HPDE6-E6E7 (cell line): Measurements from ENCODE around the gene GRM8.

Experiments
- DNase-seq: peaks from one replicate; pipeline ENCODE4 v3.0.0; 2011; ENCODE audit warnings: missing footprints; ENCODE audit errors: extremely low spot score

Gene GRM8

DNA sequence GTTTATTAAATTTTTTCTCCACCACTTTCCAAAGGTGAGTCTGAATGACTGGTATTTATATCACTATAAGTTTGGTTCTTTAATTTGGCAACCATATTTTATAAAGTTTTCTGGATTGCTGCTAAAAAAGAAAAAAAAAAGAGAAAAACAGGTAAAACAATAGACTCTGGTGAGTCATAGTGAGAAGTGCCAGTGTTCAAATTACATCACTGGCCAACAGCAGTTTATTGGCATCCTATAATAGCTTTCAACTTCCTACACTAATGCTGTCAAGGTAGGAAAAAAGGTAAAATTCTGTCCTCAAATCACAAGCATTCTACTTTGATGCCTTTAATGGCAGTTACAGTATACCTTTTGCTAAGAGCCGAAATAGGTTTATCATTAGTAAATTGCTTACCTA, 808.8 kb downstream of the GRM8 start:
- peak; percentile 29 for DNase-seq

GRCh38 chr7:126442908-126443307, 809.8 kb downstream of the GRM8 start:
- DNase-seq = no peak

- no peak for DNase-seq
These were observed 811.0 kb downstream of the GRM8 start for GRCh38 chr7:126441745-126442144.

- DNase-seq = no peak
These were observed 812.2 kb downstream of the GRM8 start for GRCh38 chr7:126440542-126440941.

- no peak for DNase-seq
These were observed 816.4 kb downstream of the GRM8 start for GRCh38 chr7:126436213-126436868.

DNA sequence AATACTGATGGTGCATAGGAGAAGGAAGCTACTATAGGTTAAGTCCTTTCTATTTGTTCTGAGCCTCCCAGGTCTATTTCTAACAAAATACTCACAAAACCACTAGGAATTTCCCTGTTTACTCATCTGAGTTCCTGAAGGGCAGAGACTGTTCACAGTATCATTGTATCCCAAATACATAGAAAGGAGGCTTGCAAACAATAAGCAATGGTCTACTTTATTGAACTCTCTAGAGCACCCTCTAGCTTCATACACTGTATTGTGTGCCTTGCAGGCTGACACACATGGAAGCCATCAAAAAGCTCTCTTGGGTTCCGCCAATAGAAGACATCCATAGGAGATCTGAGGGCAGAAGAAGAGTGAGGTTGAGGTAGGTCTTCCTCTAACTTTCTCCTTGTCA, 826.1 kb downstream of the GRM8 start:
- no peak for DNase-seq

DNA sequence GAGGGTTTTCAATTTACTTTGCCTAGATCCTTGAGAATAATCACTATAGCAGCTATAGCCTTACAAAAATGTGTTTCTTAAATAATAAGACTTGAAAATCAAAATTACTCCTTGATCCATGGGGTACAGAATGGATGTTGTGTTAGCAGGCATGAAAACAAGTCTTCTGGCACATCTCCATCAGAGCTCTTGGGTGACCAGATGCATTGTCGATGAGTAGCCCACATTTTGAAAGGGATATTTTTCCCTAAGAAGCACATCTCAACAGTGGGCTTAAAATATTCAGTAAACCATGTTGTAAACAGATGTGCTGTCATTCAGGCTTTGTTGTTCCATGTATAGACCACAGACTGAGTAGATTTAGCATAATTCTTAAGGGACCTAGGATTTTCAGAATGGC, 827.8 kb downstream of the GRM8 start:
- no peak for DNase-seq

GRCh38 chr7:126419047-126419446, 833.7 kb downstream of the GRM8 start:
- DNase-seq = no peak

- no peak for DNase-seq
These were observed 840.8 kb downstream of the GRM8 start for GRCh38 chr7:126411821-126412383.

DNA sequence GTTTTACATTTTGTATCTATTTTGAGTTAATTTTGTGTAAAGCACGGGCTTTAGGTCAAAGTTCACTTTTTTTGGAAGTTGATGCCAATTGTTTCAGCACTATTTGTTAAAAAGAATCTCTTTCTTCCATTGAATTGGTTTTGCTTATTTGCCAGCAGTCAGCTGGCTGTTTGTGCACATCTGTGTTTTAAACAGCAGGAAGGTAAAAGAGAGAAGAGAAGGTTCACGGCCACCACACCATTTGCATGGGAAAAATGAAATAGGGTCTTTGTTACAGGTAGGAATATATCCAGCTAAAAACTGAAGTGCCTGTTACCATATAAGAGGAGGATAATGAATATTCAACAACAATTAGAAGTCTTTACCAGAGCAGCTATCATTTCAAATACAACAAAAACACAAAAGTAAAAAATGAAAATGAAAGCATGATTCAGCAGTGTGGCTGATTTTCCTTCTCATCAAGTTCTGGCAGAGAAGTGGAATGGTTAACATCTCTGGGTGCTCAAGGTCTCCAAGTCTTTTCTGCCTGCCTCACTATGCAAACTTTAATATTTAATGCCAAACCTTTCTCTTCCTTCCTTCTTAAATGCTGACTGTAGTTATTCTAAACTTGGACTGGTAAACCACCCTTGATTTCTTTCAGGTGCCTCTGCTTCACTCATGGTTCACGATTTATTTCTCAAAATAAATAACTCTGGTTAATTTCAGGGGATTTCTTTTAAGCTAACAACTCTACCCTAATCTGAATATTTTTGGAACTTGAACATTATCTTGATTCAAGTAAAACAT, 841.5 kb downstream of the GRM8 start:
- no peak for DNase-seq

DNA sequence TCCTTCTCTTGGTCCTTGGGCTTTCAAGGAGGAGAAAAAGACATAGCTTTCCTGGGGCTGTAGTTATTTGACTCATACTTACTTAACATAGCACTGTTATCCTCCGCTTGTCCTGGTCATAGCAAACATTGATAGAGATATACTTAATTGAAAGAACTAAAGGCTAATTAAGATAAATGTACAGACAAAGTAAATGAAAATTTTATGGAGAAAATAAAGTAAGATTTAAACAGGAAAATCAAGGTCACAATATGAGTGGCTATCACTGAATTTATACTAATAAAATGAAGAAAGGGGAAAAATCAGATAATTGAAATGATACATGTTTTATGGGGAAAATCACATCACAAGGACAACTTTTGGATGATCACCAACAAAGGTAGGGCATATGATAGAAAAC, 849.7 kb downstream of the GRM8 start:
- no peak for DNase-seq

- no peak for DNase-seq
These were observed 850.8 kb downstream of the GRM8 start for GRCh38 chr7:126401918-126402317.

GRCh38 chr7:126398851-126399529, 853.8 kb downstream of the GRM8 start:
- no peak for DNase-seq

DNA sequence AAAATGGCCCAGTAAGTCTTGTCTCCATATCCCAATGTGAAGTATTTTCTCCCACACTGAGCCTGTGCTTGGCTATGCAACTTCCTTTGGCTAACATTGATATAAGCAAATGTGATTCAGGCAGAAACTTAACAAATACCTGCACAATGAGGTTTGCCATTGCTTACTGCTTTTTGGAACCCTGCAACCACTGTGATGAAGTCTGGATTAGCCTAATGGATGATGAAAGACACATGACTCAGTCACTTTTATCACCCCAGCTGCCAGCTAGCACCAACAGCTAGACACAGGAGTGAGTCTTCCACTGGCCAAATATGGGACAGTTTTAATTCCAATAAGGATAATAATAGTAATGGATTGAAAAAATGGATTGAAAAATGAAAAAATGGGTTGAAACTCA, 854.5 kb downstream of the GRM8 start:
- DNase-seq = no peak

- no peak for DNase-seq
These were observed 858.3 kb downstream of the GRM8 start for GRCh38 chr7:126394406-126394805.
